HG02623 (cell line): ENCODE data around the gene GSG1L.

ENCODE experiments used
- ATAC-seq: cut with Tn5 transposase; IDR thresholded peaks from one replicate; pipeline ENCODE4 v1.9.1; 2021; ENCODE audit warnings: moderate library complexity; ENCODE audit not compliant: unreplicated experiment

GSG1L gene

DNA sequence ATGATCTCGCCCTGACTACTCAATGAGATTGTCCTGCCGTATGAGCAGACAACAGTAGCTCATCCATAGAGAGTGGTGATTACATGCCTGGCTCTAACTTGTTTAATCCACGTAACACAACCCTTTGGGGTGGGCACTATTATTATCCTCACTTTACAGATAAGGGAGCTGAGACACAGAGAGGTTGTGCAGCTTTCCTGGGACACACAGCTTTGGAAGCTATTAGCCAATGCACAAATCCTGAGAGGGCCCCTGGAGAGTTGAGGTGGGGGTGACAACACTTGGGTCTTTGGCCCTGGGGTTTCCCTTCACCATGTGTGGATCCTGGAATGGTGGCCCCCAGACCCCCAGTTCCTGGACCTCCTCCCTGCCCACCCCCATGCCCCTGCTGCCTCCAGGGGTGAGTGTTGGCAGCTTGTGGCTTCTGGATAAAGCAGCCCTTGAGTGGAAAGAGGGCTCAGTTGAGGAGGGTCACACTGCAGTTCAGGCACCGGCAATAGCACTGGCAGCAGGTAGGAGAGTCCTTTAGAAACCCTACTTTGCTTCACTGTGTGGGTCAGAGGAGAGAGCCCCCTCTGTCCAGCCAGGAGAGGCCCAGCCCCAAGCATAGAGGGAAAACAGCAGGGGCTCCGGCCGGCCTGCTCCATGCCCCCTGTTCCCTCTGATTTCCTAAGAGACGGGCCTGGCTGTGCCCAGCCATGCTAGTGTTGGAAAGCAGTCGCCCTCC lies 282.9 kb downstream of the GSG1L start:
- ATAC-seq = no peak

DNA sequence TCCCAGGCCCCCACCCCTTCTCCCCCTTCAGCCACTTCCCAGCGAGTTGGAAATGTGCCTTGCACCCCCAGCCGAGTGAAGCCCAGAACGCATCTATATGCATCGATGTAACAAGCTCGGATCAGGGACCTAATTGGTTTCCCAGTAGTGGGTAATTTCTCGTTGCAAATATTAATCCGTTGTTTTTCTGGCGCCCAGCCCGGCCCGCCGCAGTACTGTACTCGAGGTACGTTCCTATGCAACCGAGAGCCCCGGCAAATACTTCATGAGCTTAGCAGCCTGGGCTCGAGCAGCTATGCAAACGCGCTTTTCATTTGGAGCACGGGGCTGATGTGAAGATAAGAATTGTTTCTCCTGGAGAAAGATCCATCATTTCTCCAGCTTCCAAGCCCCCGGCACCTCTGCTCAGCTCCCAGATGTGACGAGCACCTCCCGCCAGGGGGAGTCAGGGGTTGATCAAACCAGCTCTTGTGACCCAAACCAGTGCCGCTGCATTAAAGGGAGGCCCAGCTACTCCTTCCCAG lies 283.8 kb downstream of the GSG1L start:
- no peak for ATAC-seq

DNA sequence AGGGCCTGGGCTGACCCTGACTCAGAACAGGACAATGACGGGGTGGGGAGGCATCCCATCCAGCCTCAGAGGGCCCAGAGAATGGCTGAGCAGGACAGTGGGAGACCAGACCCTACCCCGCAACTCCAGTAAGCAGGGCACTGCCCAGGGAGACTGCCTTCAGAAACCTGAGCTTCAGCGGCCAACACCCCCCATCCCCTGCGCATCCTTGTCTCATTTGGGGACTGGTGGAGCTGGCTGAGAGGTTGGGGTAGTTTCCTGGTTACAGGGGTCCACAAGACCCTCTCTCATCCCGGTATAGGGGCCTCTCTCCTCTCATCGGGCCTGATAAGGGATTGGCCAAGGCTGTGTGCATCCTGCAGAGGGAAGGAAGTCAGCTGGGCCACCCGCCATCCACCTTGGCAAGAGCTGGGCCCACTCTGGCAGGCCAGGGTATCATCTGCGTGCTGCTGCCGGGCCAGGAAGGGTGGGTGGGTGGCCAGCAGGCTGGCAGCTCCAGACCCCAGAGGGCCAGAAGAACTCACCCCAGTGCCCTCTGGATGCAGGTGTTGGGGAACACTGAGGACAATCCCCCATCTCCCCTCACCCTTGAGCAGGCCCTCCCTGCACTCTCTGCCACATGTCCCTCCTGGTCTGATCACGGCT lies 284.5 kb downstream of the GSG1L start:
- ATAC-seq = no peak

DNA sequence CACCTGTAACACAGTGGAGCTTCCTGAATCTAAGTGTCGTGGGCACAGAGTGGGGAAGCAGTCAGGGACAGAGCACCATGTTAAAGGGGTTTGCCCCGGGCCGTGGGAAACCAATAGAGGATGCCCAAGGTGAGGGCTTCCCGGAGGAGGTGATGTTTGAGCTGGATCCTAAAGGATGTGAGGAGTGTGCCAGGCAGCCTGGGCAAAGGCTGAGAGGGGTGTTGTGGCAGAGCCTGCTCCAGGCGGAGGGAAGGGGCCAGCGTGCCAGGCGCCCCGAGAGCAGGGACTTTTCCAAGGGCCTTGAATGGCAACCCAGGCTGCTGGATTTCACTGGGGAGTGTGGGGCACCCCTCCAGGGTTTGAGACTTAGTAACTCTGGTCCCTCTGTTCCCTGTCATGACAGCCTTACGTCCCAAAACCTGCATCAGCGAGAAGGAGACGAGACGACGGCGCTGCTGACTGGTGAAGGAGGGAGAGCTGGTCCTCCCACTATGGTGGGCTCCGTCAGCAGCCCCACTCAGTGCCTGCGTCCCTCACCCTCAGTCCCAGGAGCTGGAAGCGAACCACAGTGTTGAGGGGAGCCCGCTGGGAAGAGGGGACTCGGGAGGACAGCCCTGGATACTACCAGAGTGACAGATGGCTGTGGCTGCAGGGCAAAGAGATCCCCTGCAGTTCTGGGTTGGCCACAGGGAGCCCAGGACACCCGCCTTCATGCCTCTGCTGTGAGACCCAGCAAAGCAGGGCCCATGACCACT lies 285.2 kb downstream of the GSG1L start:
- ATAC-seq = no peak

DNA sequence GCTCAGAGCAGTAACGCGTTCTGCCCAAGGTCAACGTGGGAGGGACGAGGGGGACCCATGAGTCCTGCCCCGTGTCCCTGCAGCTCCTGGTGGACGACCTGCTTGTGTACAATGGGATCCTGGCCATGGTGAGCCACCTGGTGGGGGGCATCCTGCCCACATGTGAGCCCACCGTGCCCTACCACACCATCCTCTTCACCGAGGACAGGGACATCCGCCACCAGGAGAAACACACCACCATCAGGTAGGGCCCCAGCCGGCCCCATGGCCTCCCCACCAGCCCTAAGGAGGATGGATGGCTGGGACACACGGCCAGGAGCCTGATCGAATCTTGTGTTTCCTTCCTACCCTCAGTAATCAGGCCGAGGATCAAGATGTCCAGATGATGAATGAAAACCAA lies 286.0 kb downstream of the GSG1L start:
- ATAC-seq = no peak

DNA sequence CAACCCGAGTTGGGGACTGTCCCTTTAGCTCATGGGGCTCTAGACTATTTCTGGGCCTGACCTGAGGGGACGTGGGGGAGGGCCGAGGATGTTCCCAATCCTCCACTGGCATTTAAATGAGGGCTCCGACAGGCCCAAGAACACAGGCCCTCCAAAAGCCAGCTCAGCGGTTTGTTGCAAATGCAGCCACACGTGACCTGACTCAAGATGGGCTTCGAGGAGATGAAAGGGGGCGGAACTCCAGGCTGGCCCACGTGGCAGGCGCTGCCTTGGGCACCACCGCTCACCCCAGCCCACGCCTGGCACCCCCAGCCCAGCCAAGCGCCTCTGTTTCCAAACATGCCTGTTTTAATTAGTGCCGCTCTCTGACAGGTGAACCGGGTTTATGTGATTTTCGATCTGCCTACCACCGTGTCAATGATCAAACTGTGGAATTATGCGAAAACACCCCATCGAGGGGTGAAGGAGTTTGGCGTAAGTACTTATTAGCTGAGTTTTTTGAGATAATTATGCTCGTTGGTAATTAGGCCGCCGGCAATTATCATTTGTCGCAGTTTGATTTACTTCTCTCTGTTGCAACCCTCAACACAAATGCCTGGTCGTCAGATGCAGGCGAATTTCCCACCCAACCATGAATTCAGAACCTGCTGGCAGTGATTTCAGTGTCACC lies 286.8 kb downstream of the GSG1L start:
- no peak for ATAC-seq

DNA sequence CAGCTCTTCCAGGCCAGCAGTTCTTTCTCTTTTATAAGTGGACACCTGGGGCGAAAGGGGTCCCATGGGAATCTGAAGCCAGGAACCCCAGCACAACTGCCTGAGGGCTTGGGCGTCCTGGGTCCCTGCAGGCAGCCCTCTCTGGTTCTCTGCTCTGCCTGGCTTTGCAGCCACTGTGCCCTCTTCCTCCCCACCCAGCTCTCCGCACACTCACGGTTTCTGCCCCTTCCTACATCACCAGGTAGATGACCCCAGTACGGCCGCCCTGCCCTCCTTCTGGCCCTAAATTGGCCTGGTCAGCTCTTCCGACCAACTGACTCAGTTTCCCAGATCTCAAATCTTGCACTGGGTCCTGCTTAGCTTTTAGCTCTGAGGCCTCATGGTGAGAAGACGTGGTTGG lies 288.3 kb downstream of the GSG1L start:
- no peak for ATAC-seq

DNA sequence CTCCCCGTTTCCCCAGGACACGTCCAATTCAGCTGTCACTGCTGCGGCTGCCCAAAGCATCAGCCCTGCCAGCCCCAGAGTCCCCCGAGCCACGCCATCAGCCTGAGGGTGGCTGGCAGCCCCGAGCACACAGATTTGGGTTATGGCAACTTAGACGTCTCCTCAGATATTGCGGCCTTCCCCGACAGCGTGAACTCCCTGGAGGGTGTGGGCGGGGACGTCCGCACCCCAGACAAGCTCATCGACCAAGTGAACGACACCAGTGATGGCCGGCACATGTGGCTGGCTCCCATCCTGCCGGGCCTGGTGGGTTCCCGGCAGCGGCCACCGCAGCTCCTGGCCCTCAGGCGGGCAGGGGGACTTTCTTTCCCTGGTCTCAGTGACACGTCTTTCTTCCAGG lies 288.7 kb downstream of the GSG1L start:
- no peak for ATAC-seq

DNA sequence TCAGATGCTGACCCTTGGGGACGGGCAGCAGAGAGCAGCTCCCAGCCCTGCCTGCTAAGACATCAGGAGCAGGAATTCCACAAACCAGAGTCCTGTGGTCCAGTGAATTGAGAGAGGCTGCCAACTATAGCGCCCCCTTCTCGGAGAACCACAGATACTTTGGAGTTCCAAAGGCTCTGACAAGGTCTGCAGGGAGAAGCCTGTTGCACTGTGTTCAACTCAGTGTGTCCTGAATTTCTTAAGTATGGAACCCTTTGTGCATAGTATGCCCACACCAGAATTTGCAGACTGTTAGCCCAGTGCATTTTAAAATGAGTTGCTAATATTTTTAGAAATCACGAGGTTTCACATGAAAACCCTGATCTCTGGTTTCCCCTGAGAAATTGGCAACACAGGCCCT lies 290.2 kb downstream of the GSG1L start:
- no peak for ATAC-seq

DNA sequence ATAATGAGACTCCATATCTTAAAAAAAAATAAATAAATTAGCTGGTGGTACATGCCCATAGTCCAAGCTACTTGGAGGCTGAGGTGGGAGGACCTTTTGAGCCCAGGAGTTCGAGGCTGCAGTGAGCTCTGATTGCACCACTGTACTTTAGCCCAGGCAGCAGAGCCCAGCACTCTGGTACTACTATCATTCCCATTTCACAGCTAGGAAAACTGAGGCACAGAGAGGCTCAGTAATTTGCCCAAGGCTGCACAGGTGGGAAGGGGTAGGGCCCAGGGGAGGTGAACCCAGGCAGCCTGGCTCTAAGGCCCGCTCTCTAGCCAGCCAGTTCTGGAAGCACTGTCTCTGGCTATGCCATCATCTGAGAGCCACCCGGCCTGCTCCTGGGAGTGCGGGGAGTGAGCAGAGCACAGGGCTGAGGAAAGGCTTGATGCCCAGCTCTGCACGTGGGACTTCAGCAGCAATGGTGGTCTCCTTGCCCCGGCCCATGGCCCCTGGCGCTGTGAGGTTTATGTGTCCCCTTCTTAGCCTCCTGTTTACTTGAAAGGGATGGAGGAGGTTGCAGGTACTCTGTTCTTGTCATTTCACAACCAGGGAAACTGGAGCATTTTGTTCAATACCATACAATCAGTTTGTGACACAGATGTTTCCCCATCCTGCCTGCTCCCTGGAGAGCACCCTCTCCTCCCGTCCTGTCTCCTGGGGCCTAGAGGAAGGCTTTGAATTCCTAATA lies 291.3 kb downstream of the GSG1L start:
- ATAC-seq = no peak

DNA sequence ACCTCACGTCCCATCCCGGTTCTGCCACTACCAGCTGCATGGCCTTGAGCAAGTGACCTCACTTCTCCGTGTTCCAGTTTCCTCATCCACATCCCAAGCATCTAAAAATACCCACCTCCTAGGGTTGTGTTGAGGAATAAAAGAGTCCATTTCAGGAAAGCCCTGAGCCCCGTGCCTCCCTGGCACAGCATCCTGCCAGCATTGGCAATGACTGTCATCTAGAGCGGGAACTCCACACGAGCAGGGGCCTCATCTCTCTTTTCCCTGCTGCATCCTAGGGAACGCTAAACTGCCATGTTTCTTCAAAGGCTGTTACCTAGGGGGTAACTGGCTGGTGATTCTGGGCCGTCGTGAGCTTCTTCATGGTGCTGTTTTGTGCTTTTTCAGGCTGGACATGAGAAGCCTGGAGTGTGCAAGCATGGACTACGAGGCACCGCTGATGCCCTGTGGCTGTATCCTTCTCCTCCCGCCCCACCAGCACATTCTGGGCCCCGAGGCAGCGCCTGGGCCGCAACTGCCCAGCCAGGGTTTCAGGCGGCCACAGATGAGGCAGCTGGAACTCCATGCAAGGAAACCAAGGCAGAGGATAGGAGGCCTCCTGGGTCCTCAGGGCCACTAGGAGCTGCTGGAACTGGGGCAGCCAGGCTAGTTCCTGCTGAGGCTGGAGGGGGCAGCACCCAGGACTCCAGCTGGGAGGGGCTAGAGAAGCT lies 292.2 kb downstream of the GSG1L start:
- no peak for ATAC-seq

DNA sequence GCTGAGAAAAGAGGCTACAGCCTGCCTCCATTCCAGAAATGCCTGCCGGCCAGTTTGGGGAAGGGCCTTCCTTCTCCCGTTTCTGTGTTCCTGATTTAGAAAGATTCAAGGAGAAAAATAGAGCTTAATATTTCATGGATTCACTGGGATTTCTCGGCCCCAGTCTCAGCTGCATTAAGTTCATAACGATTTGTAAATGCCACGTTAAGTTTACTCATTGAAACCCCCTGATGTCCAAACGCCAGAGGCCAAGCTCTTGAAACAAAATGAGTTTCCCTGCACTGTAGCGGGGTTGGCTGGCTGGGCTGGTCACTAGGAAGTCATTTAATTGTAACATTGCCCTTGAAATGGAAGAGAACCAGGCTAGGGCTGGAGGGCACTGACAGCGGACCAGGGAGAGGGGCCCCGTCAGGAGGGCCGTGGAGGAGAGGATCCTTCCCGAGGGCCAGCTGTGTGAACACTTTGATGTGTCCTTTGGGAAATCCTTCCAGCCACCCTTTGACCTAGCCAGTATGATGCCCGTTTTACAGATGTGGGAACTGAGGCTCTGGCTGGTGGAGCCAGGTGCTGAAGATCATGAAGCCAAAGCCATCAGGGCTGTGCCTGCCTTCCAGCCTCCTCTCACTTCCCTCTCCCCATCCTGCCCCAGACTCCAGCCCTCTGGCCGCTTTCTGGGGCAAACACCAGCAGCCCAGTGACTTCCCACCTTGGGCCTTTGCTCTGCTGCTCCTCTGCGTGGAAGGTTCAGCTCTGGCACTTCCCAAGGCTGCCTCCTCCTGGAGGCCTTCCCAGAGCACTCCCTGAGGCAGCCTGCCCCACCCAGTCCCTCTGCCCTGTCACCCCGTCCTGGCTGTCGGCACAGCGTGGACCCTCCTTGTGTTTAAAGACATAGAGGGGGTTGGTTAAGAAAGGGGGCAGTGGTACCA lies 293.0 kb downstream of the GSG1L start:
- ATAC-seq = no peak

DNA sequence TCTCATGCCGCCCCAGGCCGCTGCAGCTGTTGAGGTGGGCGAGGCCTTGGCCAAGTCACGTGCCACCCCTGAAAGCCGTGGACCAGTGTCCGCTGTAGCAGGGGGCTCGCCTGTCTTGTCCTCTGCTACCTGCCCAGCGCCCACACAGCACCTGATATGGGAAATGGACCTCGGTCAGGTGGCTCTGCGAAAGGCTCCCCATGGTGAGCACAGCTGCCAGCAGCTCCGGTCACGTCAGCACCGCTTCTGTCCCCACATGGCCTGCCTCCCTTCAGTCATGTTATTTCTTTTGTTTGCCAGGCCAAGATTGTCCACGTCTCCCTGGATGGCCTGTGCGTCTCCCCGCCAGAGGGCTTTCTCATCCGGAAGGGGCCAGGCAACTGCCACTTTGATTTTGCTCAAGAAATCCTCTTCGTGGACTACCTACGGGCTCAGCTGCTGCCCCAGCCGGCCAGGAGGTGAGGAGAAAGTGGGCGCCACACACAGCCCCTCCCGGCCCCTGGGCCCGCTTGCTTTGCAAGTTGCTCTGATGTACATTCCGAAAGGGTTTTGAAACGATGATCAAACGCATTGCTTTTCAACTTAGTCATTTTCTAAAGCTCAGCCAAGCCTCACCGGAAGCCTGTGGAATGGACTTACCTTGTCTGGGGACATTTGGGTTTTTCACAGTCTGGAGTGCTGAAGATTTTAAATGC lies 293.8 kb downstream of the GSG1L start:
- ATAC-seq = no peak

DNA sequence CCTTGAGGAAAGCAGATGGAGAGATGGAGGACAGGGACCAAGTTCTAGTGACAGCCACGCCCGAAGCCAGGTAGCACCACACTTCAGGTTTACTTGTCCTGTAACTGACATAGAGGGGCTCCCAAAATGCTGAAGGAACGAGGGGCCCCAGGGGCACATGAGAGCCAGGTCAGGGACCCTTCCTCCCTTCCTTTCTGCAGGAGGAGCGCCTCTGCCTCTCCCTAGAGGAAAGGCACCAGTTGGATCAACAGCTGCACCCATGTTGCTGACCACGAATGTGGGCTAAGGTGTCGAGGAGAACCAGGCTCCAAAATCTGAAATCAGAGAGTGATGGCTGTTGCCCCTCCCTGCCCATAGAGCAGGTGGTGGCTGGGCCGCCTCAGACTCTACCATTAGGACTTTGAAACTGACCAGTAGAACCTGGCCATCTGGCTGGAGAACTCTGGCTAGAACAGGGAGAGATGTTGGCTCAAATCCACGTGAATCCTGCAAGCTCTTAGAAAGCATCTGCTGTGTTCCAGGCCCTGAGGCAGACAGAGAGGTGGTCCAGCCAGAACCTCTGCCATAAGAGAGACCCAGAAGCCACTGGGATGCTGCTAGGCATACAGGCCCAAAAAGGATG lies 294.8 kb downstream of the GSG1L start:
- ATAC-seq = no peak

DNA sequence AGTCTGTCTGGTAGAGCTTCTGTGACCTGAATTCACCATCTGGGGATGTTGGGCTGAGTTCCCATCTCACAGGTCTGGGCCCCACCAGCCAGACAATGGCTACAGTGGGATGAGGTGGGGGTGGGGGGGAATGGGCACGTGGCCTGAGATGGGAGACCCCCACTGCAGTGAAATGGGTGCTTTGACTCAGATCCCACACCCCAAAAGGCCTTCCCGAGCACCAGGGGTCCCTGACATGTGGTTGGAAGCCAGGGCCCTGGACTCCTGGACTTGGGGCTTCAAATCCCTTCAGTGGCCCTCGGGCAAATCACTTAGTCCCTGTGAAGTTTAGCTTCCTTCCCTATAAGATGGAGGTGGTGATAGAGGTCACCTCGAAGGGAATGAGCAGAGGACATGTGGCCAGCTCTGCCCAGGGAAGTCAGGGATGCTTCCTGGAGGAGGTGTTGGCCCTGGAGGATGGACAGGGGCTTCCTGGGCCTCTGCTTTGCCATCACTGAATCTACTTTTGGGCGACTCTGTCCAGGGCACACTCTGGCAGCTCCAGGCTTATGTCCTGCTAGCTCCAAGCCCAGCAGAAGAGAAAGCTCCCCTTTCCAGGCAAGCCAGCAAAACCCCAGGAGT lies 295.4 kb downstream of the GSG1L start:
- ATAC-seq = no peak

DNA sequence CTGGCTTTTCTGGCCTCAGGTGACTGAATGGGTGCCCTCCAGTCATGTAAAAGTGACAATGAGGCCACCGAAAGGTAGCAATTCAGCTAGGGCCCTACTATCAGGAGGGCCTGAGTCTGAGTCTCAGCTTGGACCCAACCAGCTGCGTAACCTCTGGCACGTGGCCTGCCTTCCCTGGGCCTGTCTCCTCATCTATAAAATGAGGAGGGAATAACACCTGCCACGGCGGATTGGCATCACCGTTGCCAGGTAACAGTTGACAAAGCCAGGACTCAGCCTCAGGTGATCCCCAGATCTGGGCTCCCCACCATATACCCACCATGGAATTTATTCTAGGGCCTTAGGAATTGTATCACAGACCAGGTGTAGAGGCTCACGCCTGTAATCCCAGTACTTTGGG lies 296.4 kb downstream of the GSG1L start:
- ATAC-seq = no peak

DNA sequence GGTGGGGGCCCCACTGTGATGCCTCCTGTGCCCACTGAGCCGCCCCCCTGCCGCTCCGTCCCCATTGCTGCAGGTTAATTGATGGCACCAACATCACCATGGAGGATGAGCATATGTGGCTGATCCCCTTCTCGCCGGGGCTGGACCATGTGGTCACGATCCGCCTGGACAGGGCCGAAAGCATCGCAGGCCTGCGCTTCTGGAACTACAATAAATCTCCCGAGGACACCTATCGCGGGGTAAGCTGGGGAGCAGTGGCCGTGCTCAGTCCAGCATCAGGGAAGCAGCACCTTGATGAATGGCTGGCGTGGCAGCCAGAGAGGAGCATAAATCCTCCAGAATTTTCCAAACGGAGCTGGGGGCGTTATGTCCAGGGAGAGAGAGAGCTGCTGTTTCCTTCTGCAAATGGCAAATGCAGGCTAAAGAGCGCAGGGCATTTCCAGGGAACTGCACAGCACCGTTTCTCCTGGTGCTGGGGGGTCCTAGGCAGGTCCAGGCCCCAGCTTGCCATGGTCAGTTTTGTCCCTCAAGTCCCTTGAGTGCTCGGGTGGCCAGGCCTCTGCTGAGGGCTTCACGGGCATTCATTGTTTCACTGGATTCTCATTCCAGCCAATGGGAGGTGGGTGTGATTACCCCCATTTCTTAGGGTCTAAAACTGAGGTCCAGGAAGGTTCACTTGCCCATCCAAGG lies 297.1 kb downstream of the GSG1L start:
- ATAC-seq = no peak
